Panc1 (cell line): ENCODE results near the gene C1QL1. TPM values are rescaled to one million over a fixed set of nuclear protein-coding genes. Genes with fewer than 3 reads are reported as not detected.
A peak's percentile ranks its signal among the peaks of the same experiment; 100 is the strongest.

Experiments
- ATAC-seq: fragments of 200-7000 bp; cut with Tn5 transposase; 2 replicates; pipeline ENCODE4 v1.9.1; 2020; ENCODE audit warnings: mild to moderate bottlenecking, moderate library complexity
- BruUV-seq: library from RNA; stranded (reverse); fragments of 400-500 nt; replicated peaks from 2 replicates; lab custom pipeline; 2021; lab: Mats Ljungman, UMichigan
- CTCF ChIA-PET: fragments of 300-600 bp; sonication (Branson Sonifier 250); formaldehyde crosslinking; loops from one replicate; lab custom pipeline; 2022; ENCODE audit warnings: antibody characterized with exemption; lab: Charles Lee
- POLR2A ChIA-PET: fragments of 300-600 bp; sonication (Branson Sonifier 250); formaldehyde crosslinking; loops from one replicate; lab custom pipeline; 2022; ENCODE audit warnings: antibody characterized with exemption; lab: Charles Lee
- DNase-seq: peaks from one replicate; pipeline ENCODE4 v3.0.0-alpha.2; 2010; ENCODE audit warnings: low read depth, low spot score
- H3K27ac ChIP-seq: 2 replicates; pipeline ENCODE4 v1.5.1; 2011; ENCODE audit warnings: mild to moderate bottlenecking, low read length, inconsistent platforms
- H3K27me3 ChIP-seq: fragments of 200-500 bp; sonication (Bioruptor generic); 2 replicates; pipeline ENCODE4 v1.6.0; 2014; ENCODE audit warnings: low read length, inconsistent platforms; ENCODE audit not compliant: control insufficient read depth, insufficient read depth
- H3K36me3 ChIP-seq: fragments of 200-500 bp; sonication (Bioruptor generic); 2 replicates; pipeline ENCODE4 v1.5.1; 2014; ENCODE audit warnings: inconsistent platforms, mild to moderate bottlenecking, low read length, moderate library complexity; ENCODE audit not compliant: control insufficient read depth, insufficient read depth
- H3K4me1 ChIP-seq: 2 replicates; pipeline ENCODE4 v1.5.1; 2011; ENCODE audit warnings: inconsistent platforms, mild to moderate bottlenecking, low read length, moderate library complexity; ENCODE audit not compliant: control insufficient read depth, insufficient read depth
- H3K4me3 ChIP-seq, 2 experiments: 2 replicates each; pipeline ENCODE4 v1.5.1; 2011 to 2012; ENCODE audit warnings: low read depth in 2 of 2, low read length in 2 of 2, mild to moderate bottlenecking in 2 of 2, inconsistent platforms in 1 of 2, moderate library complexity in 1 of 2
- H3K9me3 ChIP-seq: fragments of 200-500 bp; sonication (Bioruptor generic); 2 replicates; pipeline ENCODE4 v1.5.1; 2014; ENCODE audit warnings: low read depth, mild to moderate bottlenecking, inconsistent platforms, low read length, moderate library complexity; ENCODE audit not compliant: control insufficient read depth, insufficient read depth
- POLR2AphosphoS5 ChIP-seq: IDR thresholded peaks from 2 replicates; pipeline ENCODE4 v1.6.1; 2012; ENCODE audit warnings: mild to moderate bottlenecking, low read depth, low read length, moderate library complexity
- SIN3A ChIP-seq: IDR thresholded peaks from 2 replicates; pipeline ENCODE4 v1.6.1; 2012; ENCODE audit warnings: low read depth, mild to moderate bottlenecking, low read length, moderate library complexity, borderline replicate concordance; ENCODE audit not compliant: insufficient read depth
- TCF7L2 ChIP-seq: IDR thresholded peaks from 2 replicates; pipeline ENCODE4 v1.6.1; 2011; ENCODE audit warnings: mild to moderate bottlenecking, low read depth, low read length, inconsistent platforms
- in situ Hi-C: cut with HindIII; loops from 2 replicates; pipeline ENCODE4 v1.10.0; 2016; ENCODE audit warnings: low sequenced_read_pairs, low pct_unique_long_range_greater_than_20kb
- intact Hi-C: fragments of 100-400 bp; cut with micrococcal nuclease; formaldehyde crosslinking; loops from one replicate; pipeline ENCODE4 v1.10.0; 2022; ENCODE audit not compliant: unreplicated experiment
- total RNA-seq: library from RNA; stranded (reverse); gene quantifications from one replicate; pipeline ENCODE4 v1.2.1, GENCODE V29; 2021; ENCODE audit not compliant: unreplicated experiment
- TF ChIP-seq, protein P1 (sequence below): fragments of 450-650 bp; IDR thresholded peaks from 2 replicates; pipeline ENCODE4 v1.5.1; 2017; ENCODE audit warnings: mild to moderate bottlenecking
- TF ChIP-seq, protein P2 (sequence below), 2 experiments: IDR thresholded peaks; 2 replicates each; pipeline ENCODE4 v1.6.1; 2011 to 2012; ENCODE audit warnings: low read depth in 2 of 2, control low read depth in 1 of 2, low read length in 1 of 2, mild to moderate bottlenecking in 1 of 2, moderate library complexity in 1 of 2; ENCODE audit not compliant: insufficient read depth in 1 of 2

C1QL1 gene
- total RNA-seq, 1 experiment from 2014 or later: 9.5 TPM

DNA sequence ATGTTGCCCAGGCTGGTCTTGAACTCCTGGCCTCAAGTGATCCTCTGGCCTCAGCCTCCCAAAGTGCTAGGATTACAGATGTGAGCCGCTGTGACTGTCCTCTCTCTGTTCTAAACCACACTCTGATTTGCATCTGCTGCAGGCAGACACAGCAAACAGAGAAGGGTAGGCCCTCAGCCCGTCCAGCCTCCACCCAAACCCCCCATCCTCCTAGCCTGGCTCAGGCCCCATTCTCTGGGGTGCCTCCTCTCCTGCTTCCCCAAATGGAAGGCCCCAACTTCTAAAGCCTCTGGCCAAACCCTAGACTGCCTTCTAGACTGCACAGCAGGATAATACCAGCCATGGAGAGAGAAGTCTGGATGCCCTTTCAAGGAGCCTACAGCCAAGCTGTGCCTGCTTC, 48.7 kb downstream of the C1QL1 start:
- ChIA-PET CTCF (interaction anchor here (1.0 to 2.4 kb wide), 2 partner anchors 20 to 102 kb away, joined by 4 to 15 read pairs; partner anchors contain the start of gene EFTUD2), POLR2A (no interaction called here)
- ATAC-seq (0 out of 2 replicates have a peak, but pooled peaks have one; percentile 2), DNase-seq (no peak)
- Histone ChIP-seq H3K4me3 (no peak overlapping the region), H3K4me1 (no peaks in the 10 kb centered on the region), H3K27me3 (no peaks in the 10 kb centered on the region), H3K27ac (no peak overlapping the region), H3K9me3 (no peaks in the 10 kb centered on the region), H3K36me3 (no peaks in the 10 kb centered on the region)
- in situ Hi-C loops: no loop called here
- no TSS peak for BruUV-seq
- TF ChIP-seq, protein P1, sequence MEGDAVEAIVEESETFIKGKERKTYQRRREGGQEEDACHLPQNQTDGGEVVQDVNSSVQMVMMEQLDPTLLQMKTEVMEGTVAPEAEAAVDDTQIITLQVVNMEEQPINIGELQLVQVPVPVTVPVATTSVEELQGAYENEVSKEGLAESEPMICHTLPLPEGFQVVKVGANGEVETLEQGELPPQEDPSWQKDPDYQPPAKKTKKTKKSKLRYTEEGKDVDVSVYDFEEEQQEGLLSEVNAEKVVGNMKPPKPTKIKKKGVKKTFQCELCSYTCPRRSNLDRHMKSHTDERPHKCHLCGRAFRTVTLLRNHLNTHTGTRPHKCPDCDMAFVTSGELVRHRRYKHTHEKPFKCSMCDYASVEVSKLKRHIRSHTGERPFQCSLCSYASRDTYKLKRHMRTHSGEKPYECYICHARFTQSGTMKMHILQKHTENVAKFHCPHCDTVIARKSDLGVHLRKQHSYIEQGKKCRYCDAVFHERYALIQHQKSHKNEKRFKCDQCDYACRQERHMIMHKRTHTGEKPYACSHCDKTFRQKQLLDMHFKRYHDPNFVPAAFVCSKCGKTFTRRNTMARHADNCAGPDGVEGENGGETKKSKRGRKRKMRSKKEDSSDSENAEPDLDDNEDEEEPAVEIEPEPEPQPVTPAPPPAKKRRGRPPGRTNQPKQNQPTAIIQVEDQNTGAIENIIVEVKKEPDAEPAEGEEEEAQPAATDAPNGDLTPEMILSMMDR: no peak
- TF ChIP-seq SIN3A (no peak), POLR2AphosphoS5 (no peak), TCF7L2 (no peak)
- TF ChIP-seq, protein P2, sequence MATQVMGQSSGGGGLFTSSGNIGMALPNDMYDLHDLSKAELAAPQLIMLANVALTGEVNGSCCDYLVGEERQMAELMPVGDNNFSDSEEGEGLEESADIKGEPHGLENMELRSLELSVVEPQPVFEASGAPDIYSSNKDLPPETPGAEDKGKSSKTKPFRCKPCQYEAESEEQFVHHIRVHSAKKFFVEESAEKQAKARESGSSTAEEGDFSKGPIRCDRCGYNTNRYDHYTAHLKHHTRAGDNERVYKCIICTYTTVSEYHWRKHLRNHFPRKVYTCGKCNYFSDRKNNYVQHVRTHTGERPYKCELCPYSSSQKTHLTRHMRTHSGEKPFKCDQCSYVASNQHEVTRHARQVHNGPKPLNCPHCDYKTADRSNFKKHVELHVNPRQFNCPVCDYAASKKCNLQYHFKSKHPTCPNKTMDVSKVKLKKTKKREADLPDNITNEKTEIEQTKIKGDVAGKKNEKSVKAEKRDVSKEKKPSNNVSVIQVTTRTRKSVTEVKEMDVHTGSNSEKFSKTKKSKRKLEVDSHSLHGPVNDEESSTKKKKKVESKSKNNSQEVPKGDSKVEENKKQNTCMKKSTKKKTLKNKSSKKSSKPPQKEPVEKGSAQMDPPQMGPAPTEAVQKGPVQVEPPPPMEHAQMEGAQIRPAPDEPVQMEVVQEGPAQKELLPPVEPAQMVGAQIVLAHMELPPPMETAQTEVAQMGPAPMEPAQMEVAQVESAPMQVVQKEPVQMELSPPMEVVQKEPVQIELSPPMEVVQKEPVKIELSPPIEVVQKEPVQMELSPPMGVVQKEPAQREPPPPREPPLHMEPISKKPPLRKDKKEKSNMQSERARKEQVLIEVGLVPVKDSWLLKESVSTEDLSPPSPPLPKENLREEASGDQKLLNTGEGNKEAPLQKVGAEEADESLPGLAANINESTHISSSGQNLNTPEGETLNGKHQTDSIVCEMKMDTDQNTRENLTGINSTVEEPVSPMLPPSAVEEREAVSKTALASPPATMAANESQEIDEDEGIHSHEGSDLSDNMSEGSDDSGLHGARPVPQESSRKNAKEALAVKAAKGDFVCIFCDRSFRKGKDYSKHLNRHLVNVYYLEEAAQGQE (IDR thresholded peaks at IDR 0.05; ENCODE audit: insufficient read depth in 1 of 2, low read depth in 2 of 2, low read length in 1 of 2): no peak
- intact Hi-C loops: no loop called here

DNA sequence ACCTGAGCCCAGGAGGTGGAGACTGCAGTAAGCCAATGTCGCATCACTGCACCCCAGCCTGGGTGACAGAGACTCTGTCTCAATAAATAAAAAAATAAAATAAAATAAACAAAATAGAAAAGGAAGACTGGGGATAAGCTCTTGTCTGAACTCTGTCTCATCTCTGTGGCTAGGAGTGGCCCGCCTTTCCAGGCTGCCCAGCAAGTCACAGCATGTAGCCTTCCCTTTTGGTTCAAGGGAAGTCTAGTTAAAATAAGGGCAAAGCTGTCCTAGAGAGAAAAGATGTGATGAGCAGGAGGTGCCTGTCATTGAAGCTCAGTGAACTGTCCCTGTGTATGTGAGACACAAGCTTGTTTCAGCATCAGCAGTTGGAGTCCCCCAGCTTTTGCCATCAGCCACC, 50.1 kb downstream of the C1QL1 start:
- Histone ChIP-seq H3K36me3 (no peaks in the 10 kb centered on the region), H3K4me3 (no peak overlapping the region), H3K27ac (no peak overlapping the region), H3K27me3 (no peaks in the 10 kb centered on the region), H3K9me3 (no peaks in the 10 kb centered on the region), H3K4me1 (no peaks in the 10 kb centered on the region)
- ChIA-PET POLR2A (no interaction called here), CTCF (no interaction called here)
- no TSS peak for BruUV-seq
- intact Hi-C loops (no loop called here), in situ Hi-C loops (no loop called here)
- no peak for ATAC-seq
- DNase-seq: no peak
- TF ChIP-seq POLR2AphosphoS5 (no peak), SIN3A (no peak), TCF7L2 (no peak)
- TF ChIP-seq, protein P2 (IDR thresholded peaks at IDR 0.05; ENCODE audit: insufficient read depth in 1 of 2, low read depth in 2 of 2, low read length in 1 of 2): no peak
- TF ChIP-seq, protein P1: no peak
